Putamen (tissue), 1 donor: ENCODE data around the gene ANKRD36B.
"Not testable (repeated sequence)": the region's sequence is repeated elsewhere in the genome, so short reads cannot be mapped to it uniquely, and the experiment has no call there.

Source experiments
- DNase-seq: peaks from one replicate; pipeline ENCODE4 v3.0.0-alpha.2; 2016; ENCODE audit warnings: low spot score

Gene ANKRD36B

GRCh38 chr2:97589598-97590510 lies at the start of gene ANKRD36B:
TSS of gene ANKRD36B (minus strand) at chr2:97589877. CDS start at chr2:97589685, 192 bp downstream.
- peak; percentile 21 for DNase-seq

- not testable (repeated sequence) for DNase-seq
Measured at GRCh38 chr2:97626049-97626430, 36.4 kb upstream of the ANKRD36B start.

GRCh38 chr2:97625354-97626048 lies 35.8 kb upstream of the ANKRD36B start:
- not testable (repeated sequence) for DNase-seq

- not testable (repeated sequence) for DNase-seq
Measured at GRCh38 chr2:97622976-97623375, 33.3 kb upstream of the ANKRD36B start.

- DNase-seq = not testable (repeated sequence)
Measured at GRCh38 chr2:97620492-97620891, 30.8 kb upstream of the ANKRD36B start.

- not testable (repeated sequence) for DNase-seq
Measured at GRCh38 chr2:97618939-97619827, 29.5 kb upstream of the ANKRD36B start.

GRCh38 chr2:97617911-97618310 lies 28.2 kb upstream of the ANKRD36B start:
- DNase-seq = no peak

- DNase-seq = not testable (repeated sequence)
Measured at GRCh38 chr2:97615746-97616145, 26.1 kb upstream of the ANKRD36B start.

GRCh38 chr2:97611895-97612294 lies 22.2 kb upstream of the ANKRD36B start:
- not testable (repeated sequence) for DNase-seq

GRCh38 chr2:97608745-97609144 lies 19.1 kb upstream of the ANKRD36B start:
- not testable (repeated sequence) for DNase-seq

GRCh38 chr2:97605524-97606339 lies 16.1 kb upstream of the ANKRD36B start:
- not testable (repeated sequence) for DNase-seq

- DNase-seq = not testable (repeated sequence)
Measured at GRCh38 chr2:97605109-97605508, 15.4 kb upstream of the ANKRD36B start.

- DNase-seq = not testable (repeated sequence)
Measured at GRCh38 chr2:97601537-97601936, 11.9 kb upstream of the ANKRD36B start.

GRCh38 chr2:97596180-97596579 lies 6.5 kb upstream of the ANKRD36B start:
- not testable (repeated sequence) for DNase-seq

GRCh38 chr2:97593520-97593919 lies 3.8 kb upstream of the ANKRD36B start:
- not testable (repeated sequence) for DNase-seq

- peak; percentile 89 for DNase-seq
Measured at GRCh38 chr2:97590515-97591394, 1.1 kb upstream of the ANKRD36B start.

- DNase-seq = not testable (repeated sequence)
Measured at GRCh38 chr2:97589257-97589597, 450 bp downstream of the ANKRD36B start.

GRCh38 chr2:97565674-97566073 lies 24.0 kb downstream of the ANKRD36B start:
- not testable (repeated sequence) for DNase-seq

GRCh38 chr2:97552406-97552805 lies 37.3 kb downstream of the ANKRD36B start:
- not testable (repeated sequence) for DNase-seq

GRCh38 chr2:97550498-97550897 lies 39.2 kb downstream of the ANKRD36B start:
- not testable (repeated sequence) for DNase-seq
